SK-N-MC (cell line): Measurements from ENCODE around the gene XYLT2.
A peak's percentile ranks its signal among the peaks of the same experiment; 100 is the strongest.
"Not testable (repeated sequence)": the region's sequence is repeated elsewhere in the genome, so short reads cannot be mapped to it uniquely, and the experiment has no call there.

Experiments
- DNase-seq: peaks from one replicate; pipeline ENCODE4 v3.0.0-alpha.2; 2011; ENCODE audit warnings: low read depth, low spot score
- H3K27ac ChIP-seq: fragments of 200-600 bp; sonication (generic); 2 replicates; pipeline ENCODE4 v1.5.1; 2016; ENCODE audit warnings: mixed run types
- H3K36me3 ChIP-seq: fragments of 200-600 bp; sonication (generic); 2 replicates; pipeline ENCODE4 v1.6.1; 2017; ENCODE audit warnings: antibody characterized with exemption, low read length, mixed read lengths; ENCODE audit not compliant: insufficient read depth
- H3K4me3 ChIP-seq: fragments of 200-600 bp; sonication (generic); 2 replicates; pipeline ENCODE4 v1.5.1; 2016
- H3K9ac ChIP-seq: fragments of 200-600 bp; sonication (generic); 2 replicates; pipeline ENCODE4 v1.8.0; 2017; ENCODE audit warnings: mixed run types, mixed read lengths; ENCODE audit not compliant: insufficient read length
- H3K9me3 ChIP-seq: fragments of 200-600 bp; sonication (generic); 2 replicates; pipeline ENCODE4 v1.6.1; 2017; ENCODE audit warnings: low read depth, mild to moderate bottlenecking, antibody characterized with exemption, low read length, moderate library complexity, mixed read lengths
- EZH2 ChIP-seq: fragments of 200-600 bp; sonication (generic); IDR thresholded peaks from one replicate; pipeline ENCODE4 v1.6.1; 2017; ENCODE audit warnings: antibody characterized with exemption
- FOXP2 ChIP-seq: optimal IDR thresholded peaks from 2 replicates; pipeline ENCODE3; 2011; ENCODE audit warnings: mild to moderate bottlenecking, moderate library complexity; ENCODE audit not compliant: insufficient read depth; ENCODE audit errors: extremely low read length, control extremely low read depth
- POLR2AphosphoS5 ChIP-seq: IDR thresholded peaks from 2 replicates; pipeline ENCODE4 v1.6.1; 2012; ENCODE audit warnings: mild to moderate bottlenecking, low read depth, low read length, borderline replicate concordance

Gene XYLT2

GRCh38 chr17:50345432-50346312 is at the start of gene XYLT2:
Gene XYLT2, plus strand, starts transcription at chr17:50346126. Its CDS starts 15 bp downstream, at chr17:50346141.
- Histone ChIP-seq H3K27ac (no peak within 1 kb of the TSS), H3K9ac (peak within 1 kb of the TSS; percentile 85), H3K9me3 (no peaks in the 10 kb centered on the region), H3K36me3 (no peaks in the 10 kb centered on the region), H3K4me3 (peak within 1 kb of the TSS; percentile 94)
- TF ChIP-seq FOXP2 (no peak), POLR2AphosphoS5 (peak; percentile 88)
- no peak for DNase-seq

GRCh38 chr17:50297407-50297865 is 48.5 kb upstream of the XYLT2 start:
- H3K36me3 ChIP-seq, result no peaks in the 10 kb centered on the region
- no peaks in the 10 kb centered on the region for H3K9me3 ChIP-seq
- H3K27ac ChIP-seq, result no peak overlapping the region
- no peak overlapping the region for H3K9ac ChIP-seq
- no peak for DNase-seq
- no peak overlapping the region for H3K4me3 ChIP-seq
- TF ChIP-seq POLR2AphosphoS5 (no peak), FOXP2 (no peak), EZH2 (no peak)

GRCh38 chr17:50298018-50298417 is 47.9 kb upstream of the XYLT2 start:
- DNase-seq, result no peak
- TF ChIP-seq POLR2AphosphoS5, result no peak
- TF ChIP-seq FOXP2, result no peak
- no peak for TF ChIP-seq EZH2
- H3K9ac ChIP-seq, result no peak overlapping the region
- H3K9me3 ChIP-seq, result no peaks in the 10 kb centered on the region
- no peaks in the 10 kb centered on the region for H3K36me3 ChIP-seq
- no peak overlapping the region for H3K4me3 ChIP-seq
- no peak overlapping the region for H3K27ac ChIP-seq

- Histone ChIP-seq H3K9ac (no peak overlapping the region), H3K36me3 (no peaks in the 10 kb centered on the region), H3K4me3 (no peak overlapping the region), H3K27ac (no peak overlapping the region), H3K9me3 (no peaks in the 10 kb centered on the region)
- no peak for DNase-seq
- TF ChIP-seq FOXP2, result no peak
- no peak for TF ChIP-seq EZH2
- no peak for TF ChIP-seq POLR2AphosphoS5
These were observed 46.1 kb upstream of the XYLT2 start for GRCh38 chr17:50299776-50300175.

GRCh38 chr17:50300824-50301223 is 45.1 kb upstream of the XYLT2 start:
- H3K4me3 ChIP-seq, H3K9ac ChIP-seq, DNase-seq, H3K9me3 ChIP-seq, H3K36me3 ChIP-seq: not testable (repeated sequence)
- H3K27ac ChIP-seq, result peak overlapping the region; percentile 40; the same call in 1 of the 2 replicates

GRCh38 chr17:50301891-50302584 is 43.9 kb upstream of the XYLT2 start:
- no peaks in the 10 kb centered on the region for H3K9me3 ChIP-seq
- H3K9ac ChIP-seq, result no peak overlapping the region
- H3K27ac ChIP-seq, result peak overlapping the region; percentile 42; the same call in 1 of the 2 replicates
- TF ChIP-seq EZH2 (no peak), POLR2AphosphoS5 (no peak), FOXP2 (no peak)
- DNase-seq, result no peak
- H3K4me3 ChIP-seq, result no peak overlapping the region
- no peaks in the 10 kb centered on the region for H3K36me3 ChIP-seq

- no peak for TF ChIP-seq EZH2
- no peak for TF ChIP-seq FOXP2
- TF ChIP-seq POLR2AphosphoS5, result no peak
- DNase-seq, result no peak
- no peaks in the 10 kb centered on the region for H3K9me3 ChIP-seq
- no peak overlapping the region for H3K4me3 ChIP-seq
- no peaks in the 10 kb centered on the region for H3K36me3 ChIP-seq
- H3K27ac ChIP-seq, result no peak overlapping the region
- H3K9ac ChIP-seq, result no peak overlapping the region
These were observed 42.9 kb upstream of the XYLT2 start for GRCh38 chr17:50303051-50303450.

- no peak for TF ChIP-seq POLR2AphosphoS5
- no peak for TF ChIP-seq FOXP2
- TF ChIP-seq EZH2, result no peak
- no peak for DNase-seq
- no peaks in the 10 kb centered on the region for H3K36me3 ChIP-seq
- no peaks in the 10 kb centered on the region for H3K9me3 ChIP-seq
- H3K9ac ChIP-seq, result no peak overlapping the region
- no peak overlapping the region for H3K27ac ChIP-seq
- H3K4me3 ChIP-seq, result no peak overlapping the region
These were observed 42.3 kb upstream of the XYLT2 start for GRCh38 chr17:50303596-50303995.

GRCh38 chr17:50304781-50305404 is 41.0 kb upstream of the XYLT2 start:
- Histone ChIP-seq H3K27ac (peak overlapping the region; percentile 69), H3K36me3 (no peaks in the 10 kb centered on the region), H3K4me3 (no peak overlapping the region), H3K9me3 (no peaks in the 10 kb centered on the region), H3K9ac (peak overlapping the region; percentile 39)
- TF ChIP-seq POLR2AphosphoS5, result no peak
- no peak for TF ChIP-seq FOXP2
- no peak for DNase-seq
